CD8-positive, alpha-beta memory T cell (primary cell): Measurements from ENCODE around the gene RNF187. TPM values are rescaled to one million over a fixed set of nuclear protein-coding genes. Genes with fewer than 3 reads are reported as not detected.

ENCODE experiments used
- CTCF ChIA-PET: fragments of 350-600 bp; sonication (Branson Sonifier 250); formaldehyde crosslinking; loops from one replicate; lab custom pipeline; 2021; ENCODE audit warnings: antibody characterized with exemption; lab: Charles Lee
- POLR2A ChIA-PET: fragments of 350-600 bp; sonication (Branson Sonifier 250); formaldehyde crosslinking; loops from one replicate; lab custom pipeline; 2021; ENCODE audit warnings: antibody characterized with exemption; lab: Charles Lee
- DNase-seq, 5 donors: peaks; one replicate each; pipeline versions ENCODE4 v3.0.0 to v3.0.0-alpha.2; 2020 to 2022; ENCODE audit warnings: mixed read lengths in 1 of 5
- H3K27ac ChIP-seq: one replicate; pipeline ENCODE4 v1.7.0; 2013; ENCODE audit warnings: low read depth, mild to moderate bottlenecking, low read length, moderate library complexity
- H3K27me3 ChIP-seq: 2 replicates; pipeline ENCODE4 v1.7.0; 2013; ENCODE audit warnings: low read length, mild to moderate bottlenecking; ENCODE audit not compliant: insufficient read depth, poor library complexity, severe bottlenecking
- H3K36me3 ChIP-seq: 2 replicates; pipeline ENCODE4 v1.7.0; 2013; ENCODE audit warnings: mild to moderate bottlenecking, low read length, moderate library complexity; ENCODE audit not compliant: insufficient read depth
- H3K4me1 ChIP-seq: 2 replicates; pipeline ENCODE4 v1.7.0; 2013; ENCODE audit warnings: mild to moderate bottlenecking, low read length, moderate library complexity; ENCODE audit not compliant: insufficient read depth
- H3K4me3 ChIP-seq: 2 replicates; pipeline ENCODE4 v1.7.0; 2013; ENCODE audit warnings: mild to moderate bottlenecking, low read length
- H3K9me3 ChIP-seq: 2 replicates; pipeline ENCODE4 v1.7.0; 2013; ENCODE audit warnings: mild to moderate bottlenecking, low read length
- H3K27ac Mint-ChIP-seq, 8 donors: one replicate each; pipeline ENCODE4 v1.8.0; 2020 to 2021; ENCODE audit warnings: mixed read lengths in 8 of 8, mild to moderate bottlenecking in 6 of 8, inconsistent platforms in 3 of 8, moderate library complexity in 3 of 8
- H3K27me3 Mint-ChIP-seq, 2 donors: one replicate each; pipeline ENCODE4 v1.8.0; 2020 to 2021; ENCODE audit warnings: mixed read lengths in 2 of 2, mild to moderate bottlenecking in 1 of 2, moderate library complexity in 1 of 2
- H3K36me3 Mint-ChIP-seq, 3 donors: one replicate each; pipeline ENCODE4 v1.8.0; 2020 to 2021; ENCODE audit warnings: mixed read lengths in 3 of 3, inconsistent platforms in 1 of 3, mild to moderate bottlenecking in 1 of 3
- H3K4me1 Mint-ChIP-seq, 3 donors: one replicate each; pipeline ENCODE4 v1.8.0; 2020 to 2021; ENCODE audit warnings: mixed read lengths in 3 of 3, inconsistent platforms in 1 of 3, mild to moderate bottlenecking in 1 of 3
- H3K4me3 Mint-ChIP-seq, 7 donors: one replicate each; pipeline ENCODE4 v1.8.0; 2020 to 2021; ENCODE audit warnings: mixed read lengths in 7 of 7, mild to moderate bottlenecking in 6 of 7, moderate library complexity in 4 of 7, inconsistent platforms in 2 of 7
- H3K9me3 Mint-ChIP-seq, 5 donors: one replicate each; pipeline ENCODE4 v1.8.0; 2020 to 2022; ENCODE audit warnings: mixed read lengths in 5 of 5, mild to moderate bottlenecking in 3 of 5, moderate library complexity in 2 of 5, inconsistent platforms in 1 of 5
- polyA plus RNA-seq: library from polyadenylated mRNA; unstranded; fragments of 300-500 nt; fragmentation: Illumina TruSeq; gene quantifications from one replicate; pipeline ENCODE4 v1.2.3, GENCODE V29; 2021
- total RNA-seq, 2 experiments: library from RNA; stranded (reverse); gene quantifications; one replicate each; pipeline ENCODE4 v1.2.3, GENCODE V29; 2021

RNF187 gene
- total and polyA plus RNA-seq, 3 experiments from 2014 or later: 56.7 to 129 (median 128) TPM

GRCh38 chr1:228513236-228513900 is 26.2 kb downstream of the RNF187 start:
- peaks cover 18% of the 10 kb centered on the region for H3K4me1 ChIP-seq
- Mint-ChIP-seq H3K4me1 (peaks cover 6 to 13% (median 7%) of the 10 kb centered on the region in 3 donors), H3K36me3 (no peaks in the 10 kb centered on the region), H3K4me3 (no peak overlapping the region), H3K9me3 (no peaks in the 10 kb centered on the region), H3K27ac (peak overlapping the region in 3 of 8 donors; percentile 57 to 94 (median 83)), H3K27me3 (peaks cover 0 to 9% of the 10 kb centered on the region in 2 donors)
- no peaks in the 10 kb centered on the region for H3K27me3 ChIP-seq
- peak overlapping the region; percentile 87 for H3K27ac ChIP-seq
- no peak for DNase-seq
- H3K4me3 ChIP-seq: no peak overlapping the region
- H3K36me3 ChIP-seq: no peaks in the 10 kb centered on the region
- ChIA-PET POLR2A (no interaction called here), CTCF (interaction anchor here (0.9 to 3.4 kb wide), 4 partner anchors 13 to 514 kb away, joined by 3 to 20 read pairs (median 4); partner anchors contain the start of gene TRIM11)
- no peaks in the 10 kb centered on the region for H3K9me3 ChIP-seq

GRCh38 chr1:228514421-228514820 is 27.2 kb downstream of the RNF187 start:
- peak overlapping the region in 1 of 8 donors; percentile 43 for H3K27ac Mint-ChIP-seq
- H3K27me3 Mint-ChIP-seq: peaks cover 0 to 8% of the 10 kb centered on the region in 2 donors
- DNase-seq: no peak
- H3K4me1 Mint-ChIP-seq: peaks cover 6 to 13% (median 7%) of the 10 kb centered on the region in 3 donors
- peaks cover 18% of the 10 kb centered on the region for H3K4me1 ChIP-seq
- no peaks in the 10 kb centered on the region for H3K9me3 ChIP-seq
- H3K9me3 Mint-ChIP-seq: no peaks in the 10 kb centered on the region
- POLR2A ChIA-PET: no interaction called here
- no peak overlapping the region for H3K27ac ChIP-seq
- H3K36me3 ChIP-seq: no peaks in the 10 kb centered on the region
- H3K4me3 ChIP-seq: no peak overlapping the region
- H3K27me3 ChIP-seq: no peaks in the 10 kb centered on the region
- CTCF ChIA-PET: interaction anchor here (0.8 to 2.7 kb wide), 10 partner anchors 11 to 515 kb away, joined by 3 to 12 read pairs (median 4); a partner anchor contains a TSS
- H3K4me3 Mint-ChIP-seq: peak overlapping the region in 1 of 7 donors; percentile 48
- H3K36me3 Mint-ChIP-seq: no peaks in the 10 kb centered on the region

GRCh38 chr1:228515200-228515834 is 28.1 kb downstream of the RNF187 start:
- Mint-ChIP-seq H3K4me1 (peaks cover 6 to 13% (median 7%) of the 10 kb centered on the region in 3 donors), H3K27ac (peak overlapping the region in 1 of 8 donors; percentile 6), H3K36me3 (peaks cover 0 to 1% (median 0%) of the 10 kb centered on the region in 3 donors), H3K9me3 (no peaks in the 10 kb centered on the region), H3K4me3 (no peak overlapping the region), H3K27me3 (peaks cover 0 to 4% of the 10 kb centered on the region in 2 donors)
- no peak overlapping the region for H3K27ac ChIP-seq
- H3K9me3 ChIP-seq: no peaks in the 10 kb centered on the region
- H3K27me3 ChIP-seq: no peaks in the 10 kb centered on the region
- H3K4me1 ChIP-seq: peaks cover 18% of the 10 kb centered on the region
- no peaks in the 10 kb centered on the region for H3K36me3 ChIP-seq
- POLR2A ChIA-PET: no interaction called here
- peak in 3 of 5 donors; percentile 25 to 50 (median 44) for DNase-seq
- CTCF ChIA-PET: interaction anchor here (0.8 to 2.7 kb wide), 9 partner anchors 12 to 516 kb away, joined by 3 to 12 read pairs (median 4); no protein-coding TSS in a partner anchor
- H3K4me3 ChIP-seq: no peak overlapping the region

GRCh38 chr1:228517655-228518054 is 30.5 kb downstream of the RNF187 start:
- H3K27ac Mint-ChIP-seq: peak overlapping the region in 1 of 8 donors; percentile 28

GRCh38 chr1:228527596-228527995 is 40.4 kb downstream of the RNF187 start:
- Histone ChIP-seq H3K9me3 (no peaks in the 10 kb centered on the region), H3K4me1 (no peaks in the 10 kb centered on the region), H3K27me3 (peaks cover 10% of the 10 kb centered on the region), H3K4me3 (no peak overlapping the region), H3K27ac (no peak overlapping the region), H3K36me3 (no peaks in the 10 kb centered on the region)
- Mint-ChIP-seq H3K4me1 (no peaks in the 10 kb centered on the region), H3K36me3 (peaks cover 0 to 13% (median 0%) of the 10 kb centered on the region in 3 donors), H3K27me3 (peaks cover 43 to 66% of the 10 kb centered on the region in 2 donors), H3K4me3 (no peak overlapping the region), H3K27ac (no peak overlapping the region), H3K9me3 (peaks cover 0 to 7% (median 3%) of the 10 kb centered on the region in 5 donors)
- POLR2A ChIA-PET: no interaction called here
- DNase-seq: no peak
- CTCF ChIA-PET: no interaction called here

More at GRCh38 chr1:228517655-228518054, 30.5 kb downstream of the RNF187 start:
- H3K4me3 ChIP-seq: no peak overlapping the region
- Mint-ChIP-seq H3K36me3 (peaks cover 0 to 3% (median 0%) of the 10 kb centered on the region in 3 donors), H3K4me1 (peaks cover 6 to 9% (median 6%) of the 10 kb centered on the region in 3 donors), H3K27me3 (peaks cover 0 to 4% of the 10 kb centered on the region in 2 donors), H3K9me3 (peaks cover 0 to 4% (median 0%) of the 10 kb centered on the region in 5 donors), H3K4me3 (no peak overlapping the region)
- no peaks in the 10 kb centered on the region for H3K9me3 ChIP-seq
- ChIA-PET CTCF (no interaction called here), POLR2A (no interaction called here)
- H3K4me1 ChIP-seq: peaks cover 10% of the 10 kb centered on the region
- H3K27ac ChIP-seq: no peak overlapping the region
- H3K27me3 ChIP-seq: no peaks in the 10 kb centered on the region
- no peak for DNase-seq
- no peaks in the 10 kb centered on the region for H3K36me3 ChIP-seq

DNA sequence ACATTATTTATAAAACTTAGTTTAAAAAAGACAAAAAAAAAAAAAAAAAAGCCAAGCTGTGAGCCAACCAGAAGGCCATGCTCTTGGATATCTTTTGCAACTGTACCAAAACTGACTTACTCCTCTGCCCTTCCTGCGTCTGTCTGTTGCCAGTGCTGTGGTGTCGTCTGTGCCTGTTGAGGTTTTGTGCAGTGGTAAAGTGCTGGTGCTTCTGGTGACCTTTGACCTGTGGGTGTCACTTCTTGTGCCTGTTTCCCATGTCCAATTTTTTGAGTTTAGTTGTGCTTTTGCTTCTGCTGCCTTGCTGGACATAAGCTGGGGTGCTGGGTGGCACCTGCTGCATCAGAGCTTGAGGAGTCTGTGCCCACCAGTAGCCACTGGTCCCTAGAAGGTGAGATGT is 41.4 kb downstream of the RNF187 start:
- Histone ChIP-seq H3K27me3 (peaks cover 10% of the 10 kb centered on the region), H3K27ac (no peak overlapping the region), H3K36me3 (no peaks in the 10 kb centered on the region), H3K9me3 (no peaks in the 10 kb centered on the region), H3K4me3 (no peak overlapping the region), H3K4me1 (no peaks in the 10 kb centered on the region)
- Mint-ChIP-seq H3K4me3 (no peak overlapping the region), H3K27ac (no peak overlapping the region), H3K4me1 (no peaks in the 10 kb centered on the region), H3K27me3 (peaks cover 47 to 73% of the 10 kb centered on the region in 2 donors), H3K36me3 (peaks cover 0 to 18% (median 0%) of the 10 kb centered on the region in 3 donors), H3K9me3 (peaks cover 0 to 5% (median 2%) of the 10 kb centered on the region in 5 donors)
- POLR2A ChIA-PET: no interaction called here
- DNase-seq: no peak
- CTCF ChIA-PET: no interaction called here

GRCh38 chr1:228530086-228530758 is 43.0 kb downstream of the RNF187 start:
- peaks cover 0 to 8% (median 0%) of the 10 kb centered on the region in 5 donors for H3K9me3 Mint-ChIP-seq

More at GRCh38 chr1:228530086-228530758, 43.0 kb downstream of the RNF187 start:
- Histone ChIP-seq H3K4me1 (no peaks in the 10 kb centered on the region), H3K27ac (no peak overlapping the region), H3K9me3 (no peaks in the 10 kb centered on the region), H3K4me3 (no peak overlapping the region), H3K27me3 (peaks cover 10% of the 10 kb centered on the region), H3K36me3 (no peaks in the 10 kb centered on the region)
- CTCF ChIA-PET: no interaction called here
- Mint-ChIP-seq H3K27ac (no peak overlapping the region), H3K27me3 (peaks cover 53 to 82% of the 10 kb centered on the region in 2 donors), H3K36me3 (peaks cover 0 to 12% (median 0%) of the 10 kb centered on the region in 3 donors), H3K4me3 (no peak overlapping the region), H3K4me1 (no peaks in the 10 kb centered on the region)
- no peak for DNase-seq
- POLR2A ChIA-PET: no interaction called here
